HG02610 (cell line): ENCODE measurements around the gene RERE.

Source experiments
- ATAC-seq: cut with Tn5 transposase; IDR thresholded peaks from one replicate; pipeline ENCODE4 v1.9.1; 2021; ENCODE audit warnings: mild to moderate bottlenecking, moderate library complexity; ENCODE audit not compliant: unreplicated experiment

RERE gene

GRCh38 chr1:8555582-8555981 lies 261.9 kb downstream of the RERE start:
- ATAC-seq = peak; percentile 51

DNA sequence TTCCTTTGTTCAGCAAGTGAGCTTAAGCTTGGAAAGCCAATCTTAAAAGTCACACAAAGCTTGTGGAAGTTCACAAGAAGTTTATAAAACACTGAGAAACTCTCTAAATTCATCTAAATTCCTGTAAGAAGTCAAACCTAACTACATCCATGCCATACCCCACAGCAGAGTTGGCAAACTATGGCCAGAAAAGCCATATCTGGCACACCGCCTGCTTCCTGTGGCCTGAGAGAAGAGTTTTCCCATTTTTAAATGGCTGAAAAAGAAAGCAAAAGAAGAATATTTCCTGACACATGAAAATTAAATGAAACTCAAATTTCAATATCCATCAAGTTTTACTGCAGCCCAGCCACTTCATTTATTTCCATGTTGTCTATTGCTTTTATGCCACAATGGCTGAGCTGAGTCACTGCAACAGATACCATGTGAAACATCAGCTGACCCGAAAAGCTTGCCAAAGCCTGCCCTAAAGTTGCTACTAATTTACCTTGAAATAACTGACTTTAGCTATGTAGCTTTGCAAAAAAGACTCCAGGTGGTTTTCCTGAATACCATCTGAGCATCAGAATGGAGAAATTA lies 262.4 kb downstream of the RERE start:
- ATAC-seq = no peak

DNA sequence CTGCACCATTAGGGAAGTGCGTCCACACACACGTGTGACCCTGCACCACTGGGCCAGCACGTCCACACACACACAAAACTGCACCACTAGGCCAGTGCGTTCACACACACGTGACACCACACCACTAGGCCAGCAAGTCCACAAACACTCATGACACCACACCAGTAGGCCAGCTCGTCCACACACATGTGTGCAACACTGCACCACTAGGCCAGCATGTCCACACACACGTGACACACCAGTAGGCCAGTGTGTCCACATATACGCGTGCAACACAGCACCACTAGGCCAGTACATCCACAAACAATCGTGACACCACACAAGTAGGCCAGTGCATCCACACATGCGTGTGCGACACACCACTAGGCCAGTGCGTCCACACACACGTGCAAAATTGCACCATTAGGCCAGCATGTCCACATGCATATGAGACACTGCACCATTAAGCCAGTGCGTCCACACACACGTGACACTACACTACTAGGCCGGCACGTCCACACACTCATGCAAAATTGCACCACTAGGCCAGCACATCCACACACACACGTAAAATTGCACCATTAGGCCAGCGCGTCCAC lies 264.5 kb downstream of the RERE start:
- no peak for ATAC-seq

DNA sequence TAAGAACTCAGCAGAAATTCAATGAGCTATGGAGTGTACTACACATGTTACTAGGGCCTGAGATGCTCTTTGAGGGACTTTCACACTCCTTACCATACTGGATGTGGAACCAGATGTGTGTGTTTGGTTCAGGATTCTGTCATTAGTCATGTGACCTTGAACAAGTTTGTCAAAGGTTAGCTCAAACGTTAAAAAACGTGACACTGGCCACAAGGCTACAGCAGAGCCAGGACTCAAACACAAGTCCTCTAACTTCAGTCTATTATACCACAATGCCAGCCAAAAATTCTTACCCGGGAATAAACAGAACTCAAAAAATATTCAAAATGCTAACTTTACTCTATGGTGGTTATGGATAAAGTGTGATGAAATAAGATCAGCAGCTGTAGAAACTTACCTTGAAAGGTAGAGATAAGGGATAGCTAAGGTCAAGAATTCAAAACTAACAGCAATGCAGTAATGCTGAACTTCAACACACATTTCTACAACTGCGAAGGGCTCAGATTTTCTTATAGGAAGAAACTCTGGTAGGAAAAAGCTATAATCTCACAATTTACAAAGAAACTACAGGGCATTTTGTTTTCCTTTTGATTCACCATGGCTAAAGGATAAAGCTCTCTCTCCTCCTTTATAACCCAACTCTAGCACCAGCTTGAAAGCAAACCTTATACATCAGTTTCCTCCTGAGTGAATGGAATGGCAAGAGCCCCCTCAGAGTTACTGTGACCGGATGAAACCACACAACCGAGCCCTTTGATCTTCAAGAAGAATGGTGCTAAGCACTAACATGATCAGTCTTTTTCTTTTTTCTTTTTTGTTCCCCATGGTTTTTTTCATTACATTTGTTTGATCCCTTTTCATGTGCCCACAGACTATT lies 265.6 kb downstream of the RERE start:
- no peak for ATAC-seq

GRCh38 chr1:8551057-8551456 lies 266.4 kb downstream of the RERE start:
- ATAC-seq = no peak

DNA sequence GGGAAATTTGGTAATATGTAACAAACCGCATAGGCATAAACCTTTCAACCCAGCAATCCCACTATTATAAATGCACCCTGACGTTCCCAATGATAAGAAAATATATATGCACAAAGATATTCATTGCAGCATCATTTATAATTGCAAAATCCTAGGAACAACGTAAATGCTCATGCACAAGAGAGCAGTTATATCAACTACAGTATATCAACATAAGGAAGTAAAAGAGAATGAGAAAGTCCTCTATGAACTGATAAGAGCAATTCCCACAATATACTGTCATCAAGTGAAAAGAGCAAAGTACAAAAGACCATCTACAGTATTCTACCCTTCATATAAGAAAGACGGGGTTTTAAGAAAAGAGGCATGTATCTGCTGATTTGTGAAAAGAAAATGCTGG lies 269.6 kb downstream of the RERE start:
- no peak for ATAC-seq

- no peak for ATAC-seq
Measured at GRCh38 chr1:8545078-8545477, 272.4 kb downstream of the RERE start.

DNA sequence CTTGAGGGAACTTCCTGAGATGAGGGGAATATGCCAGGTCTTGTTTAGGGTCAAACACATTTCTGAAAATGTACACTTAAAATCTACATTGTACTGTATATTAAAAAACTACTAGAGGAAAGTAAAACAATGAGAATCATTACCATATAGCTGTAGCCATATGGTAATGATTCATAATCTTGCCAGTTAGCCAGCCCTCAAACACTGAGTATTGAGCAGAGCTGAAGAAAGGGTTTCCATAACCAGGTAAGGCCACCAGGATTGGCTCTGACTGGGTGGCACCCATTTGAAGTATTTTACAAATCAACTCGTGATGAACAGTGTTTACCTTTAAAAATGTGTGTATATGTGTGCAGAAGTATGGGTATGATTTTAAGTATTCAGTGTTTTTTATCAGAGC lies 272.8 kb downstream of the RERE start:
- ATAC-seq = no peak

- no peak for ATAC-seq
Measured at GRCh38 chr1:8543965-8544364, 273.5 kb downstream of the RERE start.

DNA sequence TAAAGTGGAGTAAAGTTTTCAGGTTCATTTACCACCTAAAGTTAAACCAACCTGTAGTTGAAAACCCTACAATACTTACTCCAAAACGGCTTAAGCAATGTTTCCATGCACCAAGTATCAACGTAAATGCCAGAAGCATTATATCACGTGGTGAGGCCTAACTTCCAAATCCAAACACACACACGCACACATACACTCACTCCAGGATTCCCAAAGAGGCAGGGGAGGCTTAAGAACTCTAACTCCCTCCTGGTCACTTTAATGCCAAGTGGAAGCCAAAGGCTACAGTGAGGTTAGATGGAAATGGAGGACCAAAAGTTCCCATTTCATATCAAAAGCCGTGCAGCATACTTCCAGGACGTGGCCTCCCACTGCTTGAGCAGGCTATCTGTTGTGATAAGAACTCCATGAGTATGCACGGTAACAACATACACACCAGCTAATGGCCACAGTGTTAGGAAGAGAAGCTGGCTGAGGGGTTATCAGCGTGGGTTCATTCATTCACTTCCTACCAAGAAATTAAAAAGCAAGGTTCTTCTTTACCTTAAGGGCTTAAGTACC lies 275.4 kb downstream of the RERE start:
- ATAC-seq = no peak

DNA sequence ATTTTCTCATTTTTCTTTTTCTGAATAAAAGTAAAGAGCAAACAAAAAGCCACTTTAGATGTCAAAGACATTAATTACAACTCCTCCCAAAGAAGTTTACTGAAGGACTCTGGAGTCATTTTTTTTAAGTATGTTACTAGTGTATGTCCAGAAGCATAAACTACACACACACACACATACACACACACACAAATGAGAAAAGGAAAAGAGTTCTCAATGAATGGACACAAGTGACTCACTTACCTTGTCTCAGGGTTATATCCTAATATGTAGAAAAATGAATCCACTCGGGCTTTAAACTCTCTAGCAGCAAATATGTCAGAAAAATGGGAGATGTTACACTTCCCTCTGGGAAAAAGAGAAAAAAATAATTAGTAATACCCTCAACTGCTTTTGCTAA lies 276.5 kb downstream of the RERE start:
- no peak for ATAC-seq

DNA sequence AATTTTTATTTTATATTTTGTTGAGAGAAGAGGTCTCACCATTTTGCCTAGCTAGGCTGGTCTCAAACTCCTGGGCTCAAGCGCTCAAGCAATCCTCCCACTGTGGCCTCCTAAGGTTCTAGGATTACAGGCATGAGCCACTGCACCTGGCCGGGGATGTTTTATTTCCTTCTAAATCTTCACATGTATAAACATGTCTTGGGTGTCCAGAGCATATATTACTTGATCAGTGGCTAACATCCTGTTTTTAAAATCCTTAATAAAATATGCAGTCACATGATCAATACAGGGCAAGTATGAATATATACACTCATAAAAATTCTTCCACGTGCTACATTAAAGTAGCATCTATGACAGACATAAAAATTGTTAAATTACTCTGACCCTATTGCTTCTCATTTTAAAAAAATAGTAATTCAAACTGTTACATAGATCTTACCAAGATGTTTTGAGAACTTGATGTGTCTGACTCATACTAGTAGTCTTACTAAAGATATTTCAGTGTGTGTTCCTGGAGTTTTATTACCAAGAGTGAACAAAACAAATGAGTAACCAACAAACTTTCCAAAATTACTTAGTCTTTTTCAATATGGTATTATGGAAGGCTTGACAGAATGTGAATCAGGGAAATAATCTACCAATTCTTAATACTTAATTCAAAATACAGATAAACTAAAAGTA lies 277.0 kb downstream of the RERE start:
- ATAC-seq = no peak

DNA sequence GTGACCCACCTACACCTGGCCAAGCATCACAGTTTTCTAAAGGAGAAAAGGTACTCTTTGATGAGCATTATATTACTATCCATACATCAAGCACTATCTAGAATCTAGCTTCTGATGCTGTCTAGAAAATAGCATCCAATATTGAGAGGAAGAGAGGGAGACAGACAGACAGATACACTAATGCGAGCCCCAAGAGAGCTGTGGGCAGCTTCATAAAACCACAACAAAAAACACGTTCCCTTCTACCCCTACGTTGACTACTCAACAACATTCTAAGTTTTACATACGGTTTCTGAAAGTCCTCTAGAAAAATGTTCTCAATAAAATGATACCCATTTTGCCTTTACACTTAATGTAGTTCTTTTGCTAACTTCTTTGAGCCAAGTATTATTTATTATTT lies 277.8 kb downstream of the RERE start:
- no peak for ATAC-seq

DNA sequence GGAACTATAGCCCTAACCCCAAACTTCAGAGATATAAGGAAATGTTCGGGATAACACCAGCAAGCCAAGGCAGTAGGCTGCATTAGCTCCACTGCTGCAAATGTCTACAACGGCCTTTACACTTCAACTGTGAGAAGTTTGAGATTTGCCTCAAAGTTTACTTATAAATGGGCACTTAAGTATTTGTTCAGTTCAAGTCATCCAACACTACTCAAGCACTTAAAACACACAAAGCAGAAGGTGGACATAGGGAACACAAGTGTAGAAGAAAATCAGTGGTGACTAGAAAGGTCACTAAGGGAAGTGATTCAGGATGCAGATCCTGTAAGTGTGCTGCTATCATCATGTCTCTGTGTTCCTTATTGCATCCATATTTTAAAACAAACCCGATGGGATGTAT lies 278.9 kb downstream of the RERE start:
- ATAC-seq = no peak

GRCh38 chr1:8537991-8538390 lies 279.4 kb downstream of the RERE start:
- ATAC-seq = no peak

DNA sequence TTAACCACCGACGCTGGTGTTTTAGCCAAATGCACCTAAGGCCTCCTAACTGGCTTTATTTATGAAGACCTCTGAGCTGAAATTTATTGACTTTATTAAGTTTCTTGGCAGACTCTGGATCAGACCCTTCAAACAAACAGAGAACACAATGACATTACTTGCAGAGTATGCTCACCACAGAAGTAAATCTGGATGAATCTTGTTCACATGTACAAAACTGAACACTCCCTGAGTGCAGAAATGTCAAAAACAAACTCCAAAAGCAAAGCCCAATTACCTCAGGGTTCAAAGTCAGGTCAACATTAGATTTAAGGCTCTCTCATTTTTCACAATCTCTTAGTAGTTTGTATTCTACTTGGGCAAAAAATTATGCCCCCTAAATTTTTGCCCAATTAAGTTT lies 280.9 kb downstream of the RERE start:
- ATAC-seq = no peak

- ATAC-seq = no peak
Measured at GRCh38 chr1:8533907-8534306, 283.5 kb downstream of the RERE start.

DNA sequence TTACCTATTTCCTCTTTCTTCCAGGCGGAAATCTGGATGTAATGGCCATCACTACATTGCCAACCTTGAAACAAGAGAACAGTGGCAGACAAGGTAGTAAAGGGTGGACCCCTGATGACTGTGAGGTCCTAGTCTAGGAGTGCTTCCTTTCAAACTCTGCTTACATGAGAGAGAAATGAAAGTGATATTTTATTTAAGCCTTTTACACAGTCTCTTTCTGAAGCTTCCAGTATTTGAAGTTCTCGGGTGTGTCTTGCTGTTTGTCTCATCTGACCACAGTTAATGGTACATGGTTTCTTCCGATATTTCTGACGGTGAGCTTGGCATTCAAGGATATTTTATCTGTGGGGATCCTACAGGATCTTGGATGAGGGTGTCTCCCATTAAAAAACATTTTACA lies 284.3 kb downstream of the RERE start:
- peak; percentile 53 for ATAC-seq

- ATAC-seq = no peak
Measured at GRCh38 chr1:8529901-8530300, 287.5 kb downstream of the RERE start.

GRCh38 chr1:8527941-8528340 lies 289.5 kb downstream of the RERE start:
- no peak for ATAC-seq

DNA sequence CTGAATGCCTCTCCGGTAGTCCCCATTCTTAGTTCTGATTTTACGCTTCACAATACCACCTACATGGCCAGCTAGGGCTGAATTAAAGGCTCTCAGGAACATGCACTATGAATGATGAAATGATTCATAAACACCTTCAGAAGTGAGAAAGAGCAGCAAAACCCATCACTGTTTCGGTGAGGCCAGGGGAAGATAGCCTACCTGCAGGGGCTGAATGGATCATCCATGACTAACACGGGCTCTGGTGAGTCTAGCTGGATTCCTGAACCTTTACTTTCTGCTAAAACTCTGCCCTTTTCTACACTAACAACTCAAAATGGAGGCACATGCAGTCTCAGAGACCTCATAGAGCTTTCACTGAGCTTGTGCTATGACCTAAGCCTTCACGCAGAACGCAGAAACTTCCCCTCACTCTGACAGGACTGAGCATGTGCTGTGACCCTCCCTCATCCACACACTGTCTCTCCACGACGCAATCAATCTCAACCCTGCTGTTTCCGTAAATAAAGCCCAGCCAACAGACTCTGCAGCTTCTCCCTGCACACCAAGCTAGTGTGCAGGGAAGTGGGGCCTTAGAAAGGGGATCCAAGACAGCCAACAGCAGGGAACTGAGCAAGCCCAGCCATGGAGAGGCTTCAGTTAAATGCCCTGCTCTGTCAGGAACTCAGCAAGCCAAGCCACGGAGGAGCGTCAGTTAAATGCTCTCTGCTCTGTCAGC lies 291.7 kb downstream of the RERE start:
- peak; percentile 59 for ATAC-seq
